ENCODE data around the gene SEC23IP. TPM values are rescaled to one million over a fixed set of nuclear protein-coding genes. Genes with fewer than 3 reads are reported as not detected.
"Not testable (repeated sequence)": the region's sequence is repeated elsewhere in the genome, so short reads cannot be mapped to it uniquely, and the experiment has no call there.

The SEC23IP gene
- total RNA-seq, 3 donors from 2014 or later (not counting 1 experiment from before 2014, with no cell fraction given): 45.1 to 54.5 (median 49.4) TPM

GRCh38 chr10:119867317-119867716 lies 25.2 kb upstream of the SEC23IP start:
- peak overlapping the region in 1 of 2 donors; percentile 28 for H3K27ac Mint-ChIP-seq
- H3K4me1 Mint-ChIP-seq: peaks cover 50 to 56% of the 10 kb centered on the region in 2 donors
- no peak overlapping the region for H3K4me3 ChIP-seq (ENCODE audit: low read length)
- no peaks in the 10 kb centered on the region for H3K27me3 ChIP-seq (ENCODE audit: control insufficient read depth, insufficient read depth, low read length)
- peaks cover 5% of the 10 kb centered on the region for H3K9me3 ChIP-seq (ENCODE audit: control insufficient read depth, insufficient read depth, low read length)
- no peak for ATAC-seq
- TF ChIP-seq CTCF (IDR thresholded peaks at IDR 0.05): no peak
- no peak overlapping the region for H3K4me3 Mint-ChIP-seq
- intact Hi-C loops (cut with micrococcal nuclease): no loop called here
- H3K36me3 Mint-ChIP-seq: peaks cover 14% of the 10 kb centered on the region
- H3K27ac ChIP-seq (ENCODE audit: low read length): no peak overlapping the region
- H3K9me3 Mint-ChIP-seq: peaks cover 2 to 7% of the 10 kb centered on the region in 2 donors
- H3K4me1 ChIP-seq (ENCODE audit: control insufficient read depth, insufficient read depth, low read length): peaks cover 9% of the 10 kb centered on the region
- WGBS (ENCODE audit: insufficient coverage): 95% methylated on average over 6 of the region's 7 CpGs
- DNase-seq: no peak
- H3K27me3 Mint-ChIP-seq (ENCODE audit: low read depth in 2 of 2): no peaks in the 10 kb centered on the region
- no peaks in the 10 kb centered on the region for H3K36me3 ChIP-seq (ENCODE audit: control insufficient read depth, insufficient read depth, low read length)

- ATAC-seq; H3K4me3 ChIP-seq (ENCODE audit: low read length); intact Hi-C loops (cut with micrococcal nuclease); H3K36me3 ChIP-seq (ENCODE audit: control insufficient read depth, insufficient read depth, low read length); H3K27me3 Mint-ChIP-seq (ENCODE audit: low read depth in 2 of 2); H3K27me3 ChIP-seq (ENCODE audit: control insufficient read depth, insufficient read depth, low read length); H3K9me3 ChIP-seq (ENCODE audit: control insufficient read depth, insufficient read depth, low read length); H3K36me3 Mint-ChIP-seq; H3K9me3 Mint-ChIP-seq; H3K27ac Mint-ChIP-seq; H3K27ac ChIP-seq (ENCODE audit: low read length); H3K4me3 Mint-ChIP-seq; DNase-seq: not testable (repeated sequence)
- WGBS (ENCODE audit: insufficient coverage): 90% methylated on average over 4 of the region's 4 CpGs
- peaks cover 51 to 52% of the 10 kb centered on the region in 2 donors for H3K4me1 Mint-ChIP-seq
- H3K4me1 ChIP-seq (ENCODE audit: control insufficient read depth, insufficient read depth, low read length): peaks cover 17% of the 10 kb centered on the region
Measured at GRCh38 chr10:119869398-119869797, 23.1 kb upstream of the SEC23IP start.

GRCh38 chr10:119871881-119872609 lies 20.5 kb upstream of the SEC23IP start:
- no peaks in the 10 kb centered on the region for H3K36me3 Mint-ChIP-seq
- H3K27ac Mint-ChIP-seq: peak overlapping the region; percentile 77 to 83
- H3K4me3 ChIP-seq (ENCODE audit: low read length): peak overlapping the region; percentile 62
- intact Hi-C loops (cut with micrococcal nuclease): loop anchor here (2.0 to 5.0 kb wide), 2 partner anchors 185 to 275 kb away; partner anchors contain the start of gene TIAL1
- no peaks in the 10 kb centered on the region for H3K27me3 Mint-ChIP-seq (ENCODE audit: low read depth in 2 of 2)
- DNase-seq (peak; percentile 42 to 68), ATAC-seq (peak; percentile 3 to 20 (median 8))
- H3K27me3 ChIP-seq (ENCODE audit: control insufficient read depth, insufficient read depth, low read length): no peaks in the 10 kb centered on the region
- WGBS (ENCODE audit: insufficient coverage): under 1% methylated on average over 56 of the region's 56 CpGs
- peaks cover 42 to 47% of the 10 kb centered on the region in 2 donors for H3K4me1 Mint-ChIP-seq
- H3K9me3 ChIP-seq (ENCODE audit: control insufficient read depth, insufficient read depth, low read length): no peaks in the 10 kb centered on the region
- peaks cover 17% of the 10 kb centered on the region for H3K4me1 ChIP-seq (ENCODE audit: control insufficient read depth, insufficient read depth, low read length)
- no peaks in the 10 kb centered on the region for H3K9me3 Mint-ChIP-seq
- no peak for TF ChIP-seq CTCF (IDR thresholded peaks at IDR 0.05)
- H3K4me3 Mint-ChIP-seq: peak overlapping the region; percentile 92
- no peaks in the 10 kb centered on the region for H3K36me3 ChIP-seq (ENCODE audit: control insufficient read depth, insufficient read depth, low read length)
- H3K27ac ChIP-seq (ENCODE audit: low read length): peak overlapping the region; percentile 49

GRCh38 chr10:119872610-119872859 lies 20.0 kb upstream of the SEC23IP start, which contains the start of gene MCMBP:
Gene MCMBP, minus strand, starts transcription at chr10:119872843. Its CDS starts 259 bp downstream, at chr10:119872584.
- Mint-ChIP-seq H3K4me1 (peaks cover 38 to 43% of the 10 kb centered on the region in 2 donors), H3K9me3 (no peaks in the 10 kb centered on the region), H3K4me3 (peak within 1 kb of the TSS; percentile 92), H3K27ac (peak within 1 kb of the TSS; percentile 83 to 91), H3K36me3 (no peaks in the 10 kb centered on the region), H3K27me3 (ENCODE audit: low read depth in 2 of 2) (no peaks in the 10 kb centered on the region)
- intact Hi-C loops (cut with micrococcal nuclease): loop anchor here (2.0 to 5.0 kb wide), 2 partner anchors 185 to 276 kb away; partner anchors contain the start of gene TIAL1
- Histone ChIP-seq H3K9me3 (ENCODE audit: control insufficient read depth, insufficient read depth, low read length) (no peaks in the 10 kb centered on the region), H3K27me3 (ENCODE audit: control insufficient read depth, insufficient read depth, low read length) (no peaks in the 10 kb centered on the region), H3K4me1 (ENCODE audit: control insufficient read depth, insufficient read depth, low read length) (peaks cover 17% of the 10 kb centered on the region), H3K36me3 (ENCODE audit: control insufficient read depth, insufficient read depth, low read length) (no peaks in the 10 kb centered on the region), H3K4me3 (ENCODE audit: low read length) (peak within 1 kb of the TSS; percentile 72), H3K27ac (ENCODE audit: low read length) (peak within 1 kb of the TSS; percentile 65)
- ATAC-seq (no peak), DNase-seq (no peak)
- under 1% methylated on average over 42 of the region's 42 CpGs for WGBS (ENCODE audit: insufficient coverage)
- TF ChIP-seq CTCF (IDR thresholded peaks at IDR 0.05): no peak

All from natural killer cell (primary cell).